Prostate gland (tissue), 2 donors: ENCODE measurements around the gene KCNQ5. TPM values are rescaled to one million over a fixed set of nuclear protein-coding genes. Genes with fewer than 3 reads are reported as not detected.
"Not testable (repeated sequence)": the region's sequence is repeated elsewhere in the genome, so short reads cannot be mapped to it uniquely, and the experiment has no call there.

ENCODE experiments used
- DNase-seq: peaks from one replicate; pipeline ENCODE4 v3.0.0-alpha.2; 2019; ENCODE audit warnings: low spot score
- H3K27ac ChIP-seq, 2 donors: fragments of 200-600 bp; sonication (generic); 2 replicates each; pipeline ENCODE4 v1.5.1; 2017 to 2019
- H3K27me3 ChIP-seq: fragments of 200-600 bp; sonication (generic); replicated peaks from 2 replicates; pipeline ENCODE4 v1.5.1; 2019; ENCODE audit not compliant: insufficient read depth
- H3K36me3 ChIP-seq, 2 donors: fragments of 200-600 bp; sonication (generic); 1 replicate in 1 of 2; 2 replicates in 1 of 2; pipeline versions ENCODE4 v1.5.1 to v1.8.1; 2017 to 2019
- H3K4me1 ChIP-seq: fragments of 200-600 bp; sonication (generic); replicated peaks from 2 replicates; pipeline ENCODE4 v1.5.1; 2019
- H3K4me3 ChIP-seq, 2 donors: fragments of 200-600 bp; sonication (generic); 2 replicates each; pipeline ENCODE4 v1.5.1; 2017 to 2019
- H3K9me3 ChIP-seq: fragments of 200-600 bp; sonication (generic); 2 replicates; pipeline ENCODE4 v1.5.1; 2017
- POLR2A ChIP-seq: fragments of 450-650 bp; IDR thresholded peaks from one replicate; pipeline ENCODE4 v1.6.1; 2016; ENCODE audit warnings: antibody characterized with exemption, mild to moderate bottlenecking
- POLR2AphosphoS5 ChIP-seq: sonication (generic); formaldehyde crosslinking; IDR thresholded peaks from one replicate; pipeline ENCODE4 v1.6.1; 2017; ENCODE audit warnings: antibody characterized with exemption
- WGBS: methylation state at CpG from one replicate; pipeline ENCODE4 v1.1.5; 2018; 5-methylcytosine and 5-hydroxymethylcytosine counted together
- intact Hi-C: fragments of 100-400 bp; cut with DNase I; formaldehyde crosslinking; loops from one replicate; pipeline ENCODE4 v1.14.2; 2022
- total RNA-seq, 2 donors: library from RNA; depleted of rRNA; stranded (reverse); fragments of >200 nt; gene quantifications; one replicate each; pipeline ENCODE4 v1.1.0, GENCODE V29; 2016
- TF ChIP-seq, protein P1 (sequence below), 4 experiments: fragments of 200-600 bp in 2 of 4; fragments of 450-650 bp in 2 of 4; sonication (generic) in 2 of 4; IDR thresholded peaks; 1 replicate in 3 of 4; 2 replicates in 1 of 4; pipeline ENCODE4 v1.5.1; 2016 to 2019; ENCODE audit warnings: antibody characterized with exemption in 4 of 4, mild to moderate bottlenecking in 2 of 4, moderate library complexity in 2 of 4

The KCNQ5 gene
- total RNA-seq, 2 donors from 2014 or later, result 3.6 to 4.1 TPM

DNA sequence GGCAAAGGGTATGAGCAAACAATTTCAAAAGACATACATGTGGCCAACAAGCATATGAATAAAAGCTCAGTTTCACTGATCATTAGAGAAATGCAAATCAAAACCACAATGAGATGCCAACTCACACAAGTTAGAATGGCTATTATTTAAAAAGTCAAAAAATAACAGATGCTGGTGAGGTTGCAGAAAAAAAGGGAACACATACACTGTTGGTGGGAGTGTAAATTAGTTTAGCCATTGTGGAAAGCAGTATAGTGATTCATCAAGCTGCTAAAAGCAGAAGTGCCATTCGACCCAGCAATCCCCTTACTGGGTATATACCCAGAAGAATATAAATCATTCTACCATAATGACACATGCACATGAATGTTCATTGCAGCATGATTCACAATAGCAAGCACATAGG, 610.1 kb downstream of the KCNQ5 start:
- Histone ChIP-seq H3K4me3 (no peak overlapping the region), H3K4me1 (no peaks in the 10 kb centered on the region), H3K27ac (no peak overlapping the region), H3K27me3 (no peaks in the 10 kb centered on the region), H3K36me3 (no peaks in the 10 kb centered on the region), H3K9me3 (no peaks in the 10 kb centered on the region)
- TF ChIP-seq POLR2A, result no peak
- no peak for TF ChIP-seq POLR2AphosphoS5
- TF ChIP-seq, protein P1, sequence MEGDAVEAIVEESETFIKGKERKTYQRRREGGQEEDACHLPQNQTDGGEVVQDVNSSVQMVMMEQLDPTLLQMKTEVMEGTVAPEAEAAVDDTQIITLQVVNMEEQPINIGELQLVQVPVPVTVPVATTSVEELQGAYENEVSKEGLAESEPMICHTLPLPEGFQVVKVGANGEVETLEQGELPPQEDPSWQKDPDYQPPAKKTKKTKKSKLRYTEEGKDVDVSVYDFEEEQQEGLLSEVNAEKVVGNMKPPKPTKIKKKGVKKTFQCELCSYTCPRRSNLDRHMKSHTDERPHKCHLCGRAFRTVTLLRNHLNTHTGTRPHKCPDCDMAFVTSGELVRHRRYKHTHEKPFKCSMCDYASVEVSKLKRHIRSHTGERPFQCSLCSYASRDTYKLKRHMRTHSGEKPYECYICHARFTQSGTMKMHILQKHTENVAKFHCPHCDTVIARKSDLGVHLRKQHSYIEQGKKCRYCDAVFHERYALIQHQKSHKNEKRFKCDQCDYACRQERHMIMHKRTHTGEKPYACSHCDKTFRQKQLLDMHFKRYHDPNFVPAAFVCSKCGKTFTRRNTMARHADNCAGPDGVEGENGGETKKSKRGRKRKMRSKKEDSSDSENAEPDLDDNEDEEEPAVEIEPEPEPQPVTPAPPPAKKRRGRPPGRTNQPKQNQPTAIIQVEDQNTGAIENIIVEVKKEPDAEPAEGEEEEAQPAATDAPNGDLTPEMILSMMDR (IDR thresholded peaks at IDR 0.05), result no peak
- WGBS, result 54% methylated on average over 1 of the region's 1 CpG
- intact Hi-C loops, result no loop called here
- DNase-seq, result no peak

DNA sequence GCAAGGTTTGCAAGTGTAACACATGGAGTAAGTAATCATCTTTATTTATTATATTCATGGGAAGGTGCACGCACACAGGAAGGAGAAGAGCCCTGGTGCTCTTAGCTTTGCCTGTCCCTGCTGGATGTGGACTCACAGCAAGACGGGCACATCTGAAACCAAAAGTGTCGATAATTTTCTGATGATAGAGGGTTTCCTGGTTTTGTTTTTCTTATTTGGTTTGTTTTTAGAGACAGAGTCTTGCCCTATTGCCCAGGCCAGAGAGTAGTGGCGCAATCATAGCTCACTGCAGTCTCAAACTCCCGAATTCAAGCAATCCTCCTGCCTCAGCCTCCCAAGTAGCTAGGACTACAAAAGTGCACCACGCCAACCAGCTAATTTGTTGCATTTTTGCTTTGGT, 611.2 kb downstream of the KCNQ5 start:
- Histone ChIP-seq H3K27me3 (no peaks in the 10 kb centered on the region), H3K36me3 (no peaks in the 10 kb centered on the region), H3K4me1 (no peaks in the 10 kb centered on the region), H3K27ac (no peak overlapping the region), H3K9me3 (no peaks in the 10 kb centered on the region), H3K4me3 (no peak overlapping the region)
- TF ChIP-seq POLR2A (no peak), POLR2AphosphoS5 (no peak)
- TF ChIP-seq, protein P1 (IDR thresholded peaks at IDR 0.05), result no peak
- intact Hi-C loops, result no loop called here
- no peak for DNase-seq
- WGBS, result 95% methylated on average over 6 of the region's 6 CpGs

DNA sequence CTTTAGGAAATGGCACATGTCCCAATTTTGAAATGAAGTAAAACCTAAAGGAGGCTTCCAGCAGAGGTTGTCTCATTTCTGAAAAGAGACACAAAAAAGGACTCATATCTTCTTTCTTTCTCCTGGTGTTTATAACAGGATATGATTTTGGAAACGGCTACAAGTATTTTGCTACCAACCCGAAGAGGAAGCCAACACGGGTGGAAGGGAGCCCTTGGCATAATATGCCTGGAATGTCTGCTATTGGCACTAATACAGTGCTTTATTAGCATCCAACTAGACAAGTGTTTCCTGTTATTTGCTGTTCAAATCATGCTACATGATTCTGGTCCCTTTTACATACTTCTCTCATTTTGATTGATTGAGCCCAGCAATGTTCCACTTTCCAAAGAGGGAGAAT, 612.1 kb downstream of the KCNQ5 start:
- H3K36me3 ChIP-seq, H3K27me3 ChIP-seq, intact Hi-C loops, H3K4me1 ChIP-seq, H3K4me3 ChIP-seq, H3K9me3 ChIP-seq, DNase-seq, H3K27ac ChIP-seq: not testable (repeated sequence)
- 7% methylated on average over 3 of the region's 3 CpGs for WGBS

DNA sequence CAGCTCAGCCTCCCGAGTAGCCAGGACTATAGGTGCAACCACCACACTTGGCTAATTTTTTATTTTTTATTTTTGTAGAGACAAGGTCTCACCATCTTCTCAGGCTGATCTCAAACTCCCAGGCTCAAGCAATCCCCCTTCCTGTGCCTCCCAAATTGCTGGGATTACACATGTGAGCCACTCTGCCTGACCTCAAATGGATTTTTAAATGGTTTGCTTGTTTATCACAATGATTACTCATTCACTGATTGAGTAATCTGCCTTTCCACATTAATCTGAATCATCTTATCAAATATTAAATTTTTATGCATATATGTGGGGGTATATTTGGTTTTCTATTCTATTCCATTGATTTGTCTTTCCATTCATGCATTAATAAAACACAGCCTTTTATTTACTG, 612.9 kb downstream of the KCNQ5 start:
- 91% methylated on average over 1 of the region's 1 CpG for WGBS
- no peak overlapping the region for H3K27ac ChIP-seq
- no peaks in the 10 kb centered on the region for H3K27me3 ChIP-seq
- no peak for DNase-seq
- no peaks in the 10 kb centered on the region for H3K36me3 ChIP-seq
- intact Hi-C loops, result no loop called here
- no peak for TF ChIP-seq POLR2AphosphoS5
- TF ChIP-seq, protein P1 (IDR thresholded peaks at IDR 0.05), result no peak
- no peak for TF ChIP-seq POLR2A
- H3K9me3 ChIP-seq, result no peaks in the 10 kb centered on the region
- no peak overlapping the region for H3K4me3 ChIP-seq
- H3K4me1 ChIP-seq, result no peaks in the 10 kb centered on the region

DNA sequence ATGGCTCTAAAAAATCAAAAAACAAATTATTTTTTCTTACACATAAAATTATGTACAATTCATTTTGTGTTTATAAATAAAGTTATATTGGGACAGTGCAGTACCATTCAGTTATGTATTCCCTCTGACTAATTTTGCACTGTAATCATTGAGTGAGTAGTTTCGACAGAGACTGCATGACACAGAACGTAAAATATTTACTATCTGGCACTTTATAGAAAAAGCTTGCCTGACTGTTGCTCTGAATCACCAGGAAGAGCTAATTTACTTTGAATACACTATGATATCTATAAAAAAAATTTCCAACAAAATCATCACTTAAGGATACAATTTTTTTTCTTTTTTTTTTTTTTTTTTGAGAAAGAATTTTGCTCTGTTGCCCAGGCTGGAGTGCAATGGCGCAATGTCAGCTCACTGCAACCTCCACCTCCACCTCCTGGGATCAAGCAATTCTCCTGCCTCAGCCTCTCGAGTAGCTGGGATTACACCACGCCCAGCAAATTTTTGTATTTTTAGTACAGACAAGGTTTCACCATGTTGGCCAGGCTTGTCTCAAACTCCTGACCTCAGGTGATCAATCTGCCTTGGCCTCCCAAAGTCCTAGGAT, 614.4 kb downstream of the KCNQ5 start:
- H3K9me3 ChIP-seq, result no peaks in the 10 kb centered on the region
- H3K36me3 ChIP-seq, result no peaks in the 10 kb centered on the region
- 73% methylated on average over 5 of the region's 5 CpGs for WGBS
- no peak overlapping the region for H3K27ac ChIP-seq
- no peak for DNase-seq
- H3K27me3 ChIP-seq, result no peaks in the 10 kb centered on the region
- intact Hi-C loops, result no loop called here
- H3K4me3 ChIP-seq, result no peak overlapping the region
- TF ChIP-seq POLR2AphosphoS5, result no peak
- TF ChIP-seq POLR2A, result no peak
- TF ChIP-seq, protein P1 (IDR thresholded peaks at IDR 0.05), result no peak
- H3K4me1 ChIP-seq, result no peaks in the 10 kb centered on the region
